A549 (cell line): ENCODE measurements around the gene PPP1R1C.

ENCODE experiments used
- EP300 ChIP-seq, 2 experiments: fragments of >200 bp; sonication (Bioruptor Twin); formaldehyde crosslinking; IDR thresholded peaks; 2 replicates in 1 of 2; 3 replicates in 1 of 2; pipeline ENCODE4 v1.6.1; 2016 to 2017
- ESRRA ChIP-seq: fragments of 150-350 bp; IDR thresholded peaks from 2 replicates; pipeline ENCODE4 v1.6.1; 2014; ENCODE audit warnings: mild to moderate bottlenecking, low read length, borderline replicate concordance
- JUNB ChIP-seq: fragments of >200 bp; sonication (Bioruptor Twin); formaldehyde crosslinking; IDR thresholded peaks from 2 replicates; pipeline ENCODE4 v1.6.1; 2016
- NR3C1 ChIP-seq: fragments of >200 bp; sonication (Bioruptor Twin); formaldehyde crosslinking; IDR thresholded peaks from 3 replicates; pipeline ENCODE4 v1.6.1; 2017
- POLR2A ChIP-seq: IDR thresholded peaks from 2 replicates; pipeline ENCODE4 v1.6.1; 2012; ENCODE audit warnings: mild to moderate bottlenecking, low read length
- RAD21 ChIP-seq, 2 experiments: fragments of >200 bp in 1 of 2; sonication (Bioruptor Twin) in 1 of 2; formaldehyde crosslinking in 1 of 2; IDR thresholded peaks in 1 of 2; conservative IDR thresholded peaks in 1 of 2; 2 replicates in 1 of 2; 3 replicates in 1 of 2; pipeline ENCODE4 v1.6.1; 2012 to 2018; ENCODE audit warnings: inconsistent platforms in 1 of 2
- TF ChIP-seq, protein P1 (sequence below): fragments of >200 bp; sonication (Bioruptor Twin); formaldehyde crosslinking; IDR thresholded peaks from 3 replicates; pipeline ENCODE4 v1.5.1; 2016

DNA sequence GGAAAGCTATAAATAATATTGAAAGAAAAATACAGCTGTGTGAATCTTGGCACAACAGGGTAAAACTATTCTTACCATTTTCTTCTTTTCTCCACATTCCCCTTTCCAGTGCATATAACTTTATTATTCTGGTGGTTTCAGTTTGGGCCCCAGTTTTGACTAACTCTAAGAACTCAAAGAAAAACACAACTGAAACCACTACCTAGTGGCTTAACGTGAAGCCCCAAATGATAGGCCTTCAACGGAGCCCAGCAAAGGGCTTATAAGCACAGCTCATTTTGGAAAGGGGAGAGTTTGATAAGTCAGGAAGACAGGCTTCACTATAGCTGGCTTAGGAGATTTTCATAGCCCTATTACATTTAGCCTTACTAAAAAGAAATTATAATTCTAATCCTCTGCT is 62.4 kb downstream of the PPP1R1C start:
- TF ChIP-seq, protein P1, sequence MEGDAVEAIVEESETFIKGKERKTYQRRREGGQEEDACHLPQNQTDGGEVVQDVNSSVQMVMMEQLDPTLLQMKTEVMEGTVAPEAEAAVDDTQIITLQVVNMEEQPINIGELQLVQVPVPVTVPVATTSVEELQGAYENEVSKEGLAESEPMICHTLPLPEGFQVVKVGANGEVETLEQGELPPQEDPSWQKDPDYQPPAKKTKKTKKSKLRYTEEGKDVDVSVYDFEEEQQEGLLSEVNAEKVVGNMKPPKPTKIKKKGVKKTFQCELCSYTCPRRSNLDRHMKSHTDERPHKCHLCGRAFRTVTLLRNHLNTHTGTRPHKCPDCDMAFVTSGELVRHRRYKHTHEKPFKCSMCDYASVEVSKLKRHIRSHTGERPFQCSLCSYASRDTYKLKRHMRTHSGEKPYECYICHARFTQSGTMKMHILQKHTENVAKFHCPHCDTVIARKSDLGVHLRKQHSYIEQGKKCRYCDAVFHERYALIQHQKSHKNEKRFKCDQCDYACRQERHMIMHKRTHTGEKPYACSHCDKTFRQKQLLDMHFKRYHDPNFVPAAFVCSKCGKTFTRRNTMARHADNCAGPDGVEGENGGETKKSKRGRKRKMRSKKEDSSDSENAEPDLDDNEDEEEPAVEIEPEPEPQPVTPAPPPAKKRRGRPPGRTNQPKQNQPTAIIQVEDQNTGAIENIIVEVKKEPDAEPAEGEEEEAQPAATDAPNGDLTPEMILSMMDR: no peak
- TF ChIP-seq EP300 (IDR thresholded peaks at IDR 0.05) (no peak), RAD21 (conservative IDR thresholded peaks at IDR 0.05 in 1 of 2, IDR thresholded peaks at IDR 0.05 in 1 of 2) (no peak), NR3C1 (no peak), POLR2A (no peak), ESRRA (no peak), JUNB (no peak)
